Activated CD4-positive, alpha-beta T cell treated with anti-CD3 and anti-CD28 coated beads, Interleukin-2, Interleukin-4, amounts not matched to agents 100 ng/mL and 50 ng/mL, durations not matched to agents 16 hours and 8 hours (primary cell): ENCODE data around the gene ARHGAP18.
"Not testable (repeated sequence)": the region's sequence is repeated elsewhere in the genome, so short reads cannot be mapped to it uniquely, and the experiment has no call there.

Experiments used
- DNase-seq: peaks from one replicate; pipeline ENCODE4 v3.0.0-alpha.2; 2020; ENCODE audit warnings: low spot score

ARHGAP18 gene

DNA sequence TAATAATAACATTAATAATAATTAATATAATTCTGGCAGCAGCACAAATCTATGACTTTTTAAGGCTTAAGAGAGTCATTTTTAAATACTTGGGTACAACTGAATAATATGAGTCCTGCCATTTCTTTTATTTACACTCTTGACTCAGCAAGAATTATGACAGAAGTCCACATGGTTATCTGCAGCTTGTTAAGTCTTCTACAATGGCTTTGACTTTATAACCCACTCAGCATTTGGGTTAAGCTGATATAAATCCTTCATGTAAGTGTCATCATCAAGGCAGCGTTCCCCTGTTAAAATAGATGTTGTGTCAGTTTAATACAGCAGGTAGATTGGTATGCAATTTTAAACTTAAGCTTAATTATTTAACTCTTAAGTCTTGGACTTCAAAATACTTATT is 131.7 kb downstream of the ARHGAP18 start:
- no peak for DNase-seq

DNA sequence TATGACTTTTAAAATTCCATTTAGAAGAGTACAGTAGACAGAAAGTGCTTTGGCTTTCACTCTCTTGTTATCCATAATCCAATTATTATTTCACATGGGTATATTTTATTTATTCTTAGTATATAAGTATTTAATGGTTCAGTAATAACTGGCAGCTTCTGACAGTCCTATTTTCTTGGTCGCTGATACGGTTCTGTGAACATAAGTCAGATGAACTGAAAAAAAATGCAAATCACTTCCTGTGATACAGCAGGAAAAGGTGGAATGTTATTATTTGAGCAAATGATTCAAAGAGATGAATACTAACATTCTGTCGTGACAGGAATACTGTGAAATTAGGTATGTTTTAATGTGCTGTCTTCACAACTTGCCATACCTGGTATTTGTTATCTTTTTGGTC is 132.3 kb downstream of the ARHGAP18 start:
- DNase-seq: no peak

DNA sequence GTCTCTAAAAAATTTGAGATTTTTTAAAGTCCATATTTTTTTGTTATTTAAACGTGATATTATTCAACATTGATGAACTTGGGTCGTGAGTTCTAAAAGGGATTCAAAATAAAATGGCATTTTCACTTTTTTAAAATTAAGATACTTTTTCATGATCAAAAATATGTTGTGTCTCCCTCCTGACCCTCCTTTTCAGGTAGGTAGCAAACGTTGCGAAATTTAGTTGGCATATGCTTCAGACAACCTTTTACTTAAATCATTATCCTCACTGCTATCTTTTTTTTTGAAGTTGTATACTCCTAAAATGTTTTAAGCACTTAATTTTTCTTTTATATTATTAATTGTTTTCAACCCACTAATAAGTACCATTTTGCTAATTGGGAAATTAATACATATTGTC is 133.5 kb downstream of the ARHGAP18 start:
- no peak for DNase-seq

DNA sequence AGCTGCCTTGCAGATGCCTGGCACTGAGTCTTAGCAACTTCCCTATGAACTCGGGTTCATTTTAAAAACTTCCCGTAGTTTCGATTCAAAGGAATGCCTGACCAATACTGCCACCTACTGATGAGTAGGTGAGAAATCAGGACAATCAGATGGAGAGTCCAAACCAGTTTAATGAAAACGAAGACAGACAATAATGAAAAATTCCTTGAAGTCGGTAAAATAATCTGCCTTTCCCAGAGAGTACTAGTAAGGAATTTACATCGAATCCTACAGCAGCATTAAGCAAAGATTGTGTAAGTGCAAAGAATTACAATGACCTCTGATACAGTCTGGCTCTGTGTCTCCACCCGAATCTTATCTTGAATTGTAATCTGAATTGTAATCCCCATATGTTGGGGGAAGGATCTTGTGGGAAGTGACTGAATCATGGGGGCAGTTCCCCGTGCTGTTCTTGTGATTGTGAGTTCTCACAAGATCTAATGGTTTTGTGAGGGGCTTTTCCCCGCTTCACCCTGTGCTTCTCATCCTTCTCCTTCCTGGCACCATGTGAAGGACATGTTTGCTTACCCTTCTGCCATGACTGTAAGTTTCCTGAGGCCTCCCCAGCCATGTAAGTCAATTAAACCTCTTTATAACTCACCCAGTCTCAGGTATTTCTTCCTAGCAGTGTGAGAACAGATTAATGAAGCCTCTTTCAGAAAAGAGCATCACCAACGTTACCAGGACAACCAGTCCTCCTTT is 134.4 kb downstream of the ARHGAP18 start:
- peak; percentile 10 for DNase-seq

DNA sequence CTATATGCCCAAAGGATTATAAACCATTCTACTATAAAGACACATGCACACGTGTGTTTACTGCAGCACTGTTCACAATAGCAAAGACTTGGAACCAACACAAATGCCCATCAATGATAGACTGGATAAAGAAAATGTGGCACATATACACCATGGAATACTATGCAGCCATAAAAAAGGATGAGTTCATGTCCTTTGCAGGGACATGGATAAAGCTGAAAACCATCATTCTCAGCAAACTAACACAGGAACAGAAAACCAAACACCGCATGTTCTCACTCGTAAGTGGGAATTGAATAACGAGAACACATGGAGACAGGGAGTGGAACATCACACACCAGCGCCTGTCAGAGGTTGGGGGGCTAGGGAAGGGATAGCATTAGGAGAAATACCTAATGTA is 135.4 kb downstream of the ARHGAP18 start:
- not testable (repeated sequence) for DNase-seq

DNA sequence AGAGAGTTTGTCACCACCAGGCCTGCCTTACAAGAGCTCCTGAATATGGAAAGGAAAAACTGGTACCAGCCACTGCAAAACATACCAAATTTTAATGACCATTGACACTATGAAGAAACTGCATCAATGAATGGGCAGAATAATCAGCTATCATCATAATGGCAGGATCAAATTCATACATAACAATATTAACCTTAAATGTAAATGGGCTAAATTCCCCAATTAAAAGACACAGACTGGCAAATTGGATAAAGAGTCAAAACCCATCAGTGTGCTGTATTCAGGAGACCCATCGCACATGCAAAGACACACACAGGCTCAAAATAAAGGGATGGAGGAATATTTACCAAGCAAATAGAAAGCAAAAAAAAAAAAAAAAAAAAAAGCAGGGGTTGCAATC is 139.0 kb downstream of the ARHGAP18 start:
- not testable (repeated sequence) for DNase-seq

DNA sequence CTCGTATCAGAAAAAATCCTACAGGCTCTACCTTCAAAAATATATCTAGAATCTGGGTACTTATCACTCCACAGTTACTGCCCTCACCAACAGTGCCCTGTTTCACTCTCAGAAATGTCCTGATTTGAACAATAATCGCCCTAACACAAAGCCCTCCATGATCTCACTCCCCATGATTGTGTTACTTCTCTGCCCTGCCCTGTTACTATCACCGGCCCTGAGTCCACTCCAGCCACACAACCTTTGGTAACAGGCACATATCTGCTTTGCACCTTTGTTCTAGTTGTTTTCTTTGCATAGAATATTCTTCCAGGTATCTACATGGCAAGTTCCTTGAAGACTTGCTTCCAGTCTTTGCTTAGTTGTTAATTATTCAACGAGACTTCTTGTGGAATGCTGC is 142.0 kb downstream of the ARHGAP18 start:
- no peak for DNase-seq

DNA sequence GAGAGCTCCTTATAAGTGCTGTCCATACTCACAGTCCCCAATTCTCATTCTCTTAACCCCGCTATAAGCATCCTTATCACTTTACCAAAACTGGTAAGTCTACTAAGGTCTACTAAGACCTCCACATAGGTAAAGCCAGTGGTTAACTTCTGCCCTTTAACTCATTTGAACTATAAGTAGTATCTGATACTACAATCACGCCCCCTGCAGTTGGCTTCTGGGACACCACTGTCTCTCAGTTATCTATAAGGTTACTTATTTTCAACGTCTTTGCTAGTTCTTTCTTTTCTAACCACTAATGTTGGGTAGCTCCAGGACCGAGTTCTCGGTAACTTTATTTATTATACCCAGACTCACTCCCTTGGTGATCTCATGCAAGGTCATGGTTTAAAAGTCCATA is 142.6 kb downstream of the ARHGAP18 start:
- peak; percentile 19 for DNase-seq

DNA sequence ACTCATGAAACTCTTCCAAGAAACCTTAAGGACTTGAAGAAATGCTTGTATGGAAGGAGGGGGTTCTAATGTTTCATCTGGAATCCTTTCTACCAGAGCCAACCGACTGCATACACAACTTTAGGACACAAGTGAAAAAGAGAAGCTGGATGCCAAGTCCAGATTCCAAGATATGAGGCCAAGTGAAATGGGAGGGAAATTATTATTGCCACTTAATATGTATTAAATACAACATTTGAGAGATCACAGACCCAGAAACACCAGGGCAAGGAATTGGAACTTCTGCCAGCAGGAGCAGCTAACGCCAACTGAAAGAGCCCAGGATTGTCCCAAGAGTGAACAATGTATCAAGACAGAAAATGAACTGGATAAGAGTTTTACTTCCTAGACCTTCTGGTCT is 144.2 kb downstream of the ARHGAP18 start:
- no peak for DNase-seq

DNA sequence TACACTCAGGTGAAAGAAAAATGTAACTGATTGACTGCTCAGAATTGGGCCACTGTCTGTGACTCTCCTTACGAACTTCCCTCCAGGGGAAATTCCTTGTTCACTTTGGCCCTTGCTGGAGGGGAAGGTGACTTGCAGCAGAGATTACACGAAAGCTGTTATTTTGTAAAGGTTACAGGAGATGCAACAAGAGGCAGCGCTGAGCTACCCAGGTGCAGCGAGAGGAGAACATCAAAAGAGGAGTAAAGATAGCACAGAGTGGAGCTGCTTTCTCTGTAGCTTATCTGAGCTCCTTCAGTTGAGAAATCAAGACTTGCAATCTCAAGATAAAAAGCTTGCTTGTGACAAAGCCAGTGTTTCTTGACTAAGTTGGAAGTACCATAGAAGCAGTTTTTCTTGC is 144.6 kb downstream of the ARHGAP18 start:
- no peak for DNase-seq

DNA sequence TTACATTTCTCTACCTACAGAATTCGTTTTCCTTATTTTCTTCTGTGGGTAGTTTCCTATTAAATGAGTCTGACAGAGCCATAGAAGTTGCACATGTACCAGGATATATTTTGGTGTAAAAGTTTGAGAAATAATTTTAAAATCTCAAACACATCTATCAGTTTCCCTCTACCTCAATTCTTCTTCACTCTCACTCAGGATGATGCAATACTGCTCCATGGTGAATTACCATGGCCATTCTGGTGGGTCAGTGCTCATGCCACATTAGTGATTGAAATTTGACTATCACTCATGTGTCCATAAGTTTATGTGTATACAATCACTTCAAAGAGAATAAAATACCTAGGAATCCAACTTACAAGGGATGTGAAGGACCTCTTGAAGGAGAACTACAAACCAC is 151.7 kb downstream of the ARHGAP18 start:
- no peak for DNase-seq

DNA sequence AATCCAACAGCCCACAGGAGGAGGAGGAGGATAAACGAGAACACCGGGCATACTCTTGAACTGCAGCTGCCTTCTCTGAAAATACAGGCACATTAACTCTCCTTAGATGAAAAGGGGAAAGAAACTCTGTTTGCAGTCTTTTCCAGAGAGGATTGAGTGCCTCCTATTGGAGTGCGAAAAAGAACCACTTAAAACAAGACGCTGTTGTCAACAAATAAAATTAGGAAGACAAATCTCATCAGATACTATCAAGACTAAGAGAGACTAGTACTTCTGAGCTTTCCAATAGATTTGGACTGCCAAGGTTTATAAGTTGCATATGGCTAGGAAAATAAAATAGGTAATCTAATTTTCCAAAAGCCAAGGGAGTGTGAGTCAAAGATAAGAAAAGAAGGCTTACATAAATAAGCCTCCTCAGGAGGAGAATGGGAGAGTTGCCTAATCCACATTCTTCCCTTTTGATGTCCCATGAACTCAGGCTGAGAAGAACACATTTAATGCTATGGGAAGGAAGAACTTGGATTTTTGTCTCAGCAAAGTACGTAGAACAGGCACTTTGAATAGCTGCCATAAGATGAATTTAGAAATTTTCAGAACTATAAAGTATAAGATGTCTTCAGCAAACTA is 154.7 kb downstream of the ARHGAP18 start:
- no peak for DNase-seq

DNA sequence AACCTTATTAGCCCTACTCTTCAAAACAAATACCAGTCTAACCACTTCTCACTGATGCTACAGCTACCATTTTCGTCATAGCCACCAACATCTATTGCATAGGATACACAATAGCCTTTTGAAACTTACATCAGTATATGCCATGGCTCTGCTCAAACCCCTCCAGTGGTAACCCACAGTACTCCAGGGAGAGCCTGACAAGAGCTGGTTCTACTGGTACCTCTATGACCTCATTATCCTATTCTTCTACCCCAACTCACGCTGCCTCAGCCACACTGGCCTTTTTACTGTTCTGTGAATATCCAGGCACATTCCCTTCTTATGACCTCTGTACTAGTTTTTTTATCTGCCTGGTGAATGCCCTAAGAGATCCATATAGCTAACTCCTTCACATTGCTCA is 157.6 kb downstream of the ARHGAP18 start:
- DNase-seq: no peak

DNA sequence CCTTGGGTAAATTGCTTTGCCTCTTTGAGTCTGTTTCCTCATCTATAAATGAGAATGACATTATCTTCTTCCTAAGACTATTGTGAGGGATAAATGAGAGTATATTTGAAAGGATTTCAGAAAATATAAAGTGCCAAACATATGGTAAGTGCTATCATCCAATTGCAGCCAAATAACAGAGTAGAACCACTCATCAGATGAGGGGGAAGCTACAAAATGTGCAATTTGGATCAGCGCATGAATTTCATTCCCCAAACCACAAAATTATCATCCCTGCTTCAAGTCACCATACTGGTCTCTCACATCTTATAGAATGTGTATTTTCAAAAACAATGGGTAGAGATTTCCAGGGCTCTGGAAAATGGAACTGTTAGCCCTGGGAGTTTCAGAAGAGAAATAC is 158.5 kb downstream of the ARHGAP18 start:
- DNase-seq: no peak

DNA sequence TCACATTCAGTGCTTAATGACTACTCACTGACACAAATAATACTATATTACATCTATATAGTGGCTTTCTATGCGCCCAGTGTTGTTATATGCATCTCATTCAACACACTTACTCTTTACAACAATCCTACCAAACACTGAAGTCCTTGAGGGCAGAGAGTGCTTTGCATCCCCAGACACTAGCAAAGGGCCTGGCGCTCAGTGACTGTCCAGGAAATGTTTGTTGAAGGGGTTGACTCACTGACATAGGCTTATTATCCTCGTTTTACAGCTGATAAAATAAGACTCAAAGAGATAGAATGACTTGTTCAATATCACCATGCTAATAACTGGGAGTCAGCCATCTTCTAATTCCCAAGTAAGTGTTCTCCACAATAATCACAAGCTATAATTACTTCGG is 163.3 kb downstream of the ARHGAP18 start:
- no peak for DNase-seq

DNA sequence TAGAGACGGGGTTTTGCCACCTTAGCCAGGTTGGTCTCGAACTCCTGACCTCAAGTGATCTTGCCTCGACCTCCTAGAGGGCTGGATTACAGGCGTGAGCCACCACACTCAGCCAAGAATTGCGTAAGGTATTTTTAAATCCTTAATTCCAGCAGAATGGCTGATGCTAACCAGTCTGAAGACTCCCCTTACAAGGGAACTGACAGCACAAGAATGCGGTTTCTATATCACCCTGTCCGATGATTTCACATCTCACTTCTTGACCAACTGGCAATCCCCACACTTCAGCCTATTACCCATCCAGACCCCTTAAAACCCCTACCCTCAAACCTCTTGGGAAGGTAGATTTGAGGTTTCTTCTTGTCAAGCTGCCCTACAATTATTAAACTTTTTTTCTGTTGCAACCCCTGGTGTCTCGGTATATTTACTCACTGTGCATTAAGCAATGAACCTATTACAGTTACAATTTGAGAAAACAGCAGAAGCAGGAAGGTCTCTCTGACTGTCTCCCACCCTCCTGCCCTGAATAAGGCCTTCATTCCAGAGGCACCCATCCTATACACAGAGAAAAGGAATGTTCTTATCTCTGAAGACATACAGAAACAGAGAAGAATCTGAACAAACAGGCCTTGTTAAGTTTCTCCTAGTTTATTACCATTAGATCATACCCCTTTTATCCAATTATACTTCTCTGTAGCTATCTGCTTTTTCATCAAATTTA is 164.9 kb downstream of the ARHGAP18 start:
- DNase-seq: no peak

DNA sequence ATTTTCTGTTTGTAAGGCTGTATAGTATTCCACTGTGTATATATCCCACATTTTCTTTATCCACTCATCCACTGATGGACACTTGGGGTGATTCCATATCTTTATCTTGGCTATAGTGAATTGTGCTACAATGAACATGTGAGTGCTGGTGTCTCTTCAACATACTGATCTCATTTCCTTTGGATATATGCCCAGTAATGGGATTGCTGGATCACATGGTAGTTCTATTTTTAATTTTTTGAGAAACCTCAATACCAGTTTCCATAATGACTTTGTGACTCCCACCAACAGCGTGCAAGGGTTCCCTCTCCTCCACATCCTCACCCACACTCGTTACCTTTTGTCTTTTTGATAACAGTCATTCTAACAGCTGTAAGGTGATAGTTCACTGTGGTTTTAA is 166.0 kb downstream of the ARHGAP18 start:
- DNase-seq: no peak

DNA sequence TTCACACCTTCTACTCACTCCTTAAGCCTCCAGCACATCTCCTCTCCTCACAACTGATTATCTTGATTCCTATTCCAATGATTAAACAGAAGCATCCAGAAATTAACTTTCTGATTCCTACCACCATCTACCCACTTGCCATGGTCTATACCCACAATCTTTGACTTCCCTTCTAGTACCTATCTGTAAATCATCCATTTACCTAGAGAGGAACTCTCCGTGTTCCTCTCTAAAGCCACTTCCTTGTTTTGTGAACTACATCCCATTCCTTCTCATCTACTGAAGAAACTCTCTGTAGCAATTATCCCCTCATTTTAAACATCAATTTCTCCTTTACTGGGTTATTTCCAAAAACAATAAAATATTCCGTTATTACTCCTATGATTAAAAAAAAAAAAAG is 167.3 kb downstream of the ARHGAP18 start:
- DNase-seq: no peak

DNA sequence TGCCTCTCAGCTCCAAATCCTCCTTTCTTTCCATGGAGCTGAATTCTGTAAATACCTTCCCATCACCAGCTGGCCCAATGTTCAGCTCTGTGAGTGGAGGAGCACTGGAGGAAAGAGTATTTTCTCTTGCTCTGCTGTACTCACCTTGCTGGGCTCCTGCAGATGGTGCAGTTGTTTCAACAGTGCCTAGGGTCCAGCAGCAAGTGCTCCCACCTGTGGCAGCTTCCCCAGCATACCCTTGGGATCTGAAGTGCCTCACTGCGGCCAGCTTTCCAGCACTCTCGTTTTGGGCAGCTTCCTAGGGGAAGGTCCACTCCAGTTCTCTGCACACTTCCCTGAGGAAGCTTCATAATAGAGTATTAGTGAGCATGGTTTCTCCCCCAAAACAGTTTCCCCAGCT is 170.9 kb downstream of the ARHGAP18 start:
- DNase-seq: no peak

DNA sequence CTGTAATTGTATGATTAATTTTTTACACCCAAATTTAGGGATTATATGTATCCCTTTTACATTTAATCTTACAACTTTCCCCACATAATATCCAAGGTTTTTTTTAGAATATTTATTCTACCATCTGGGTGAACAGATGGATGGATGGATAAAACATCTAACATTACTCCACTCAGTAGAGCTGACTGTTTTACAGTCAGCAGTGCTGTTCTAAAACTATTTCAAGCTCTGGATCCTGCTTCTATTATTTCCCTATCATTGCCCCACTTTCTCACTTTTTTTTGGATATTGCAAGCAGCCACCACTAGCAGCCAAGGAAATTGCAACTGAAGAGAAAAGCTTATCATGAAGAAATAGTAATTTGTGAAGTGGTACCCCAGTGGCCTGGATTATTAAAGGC is 173.7 kb downstream of the ARHGAP18 start:
- DNase-seq: no peak

DNA sequence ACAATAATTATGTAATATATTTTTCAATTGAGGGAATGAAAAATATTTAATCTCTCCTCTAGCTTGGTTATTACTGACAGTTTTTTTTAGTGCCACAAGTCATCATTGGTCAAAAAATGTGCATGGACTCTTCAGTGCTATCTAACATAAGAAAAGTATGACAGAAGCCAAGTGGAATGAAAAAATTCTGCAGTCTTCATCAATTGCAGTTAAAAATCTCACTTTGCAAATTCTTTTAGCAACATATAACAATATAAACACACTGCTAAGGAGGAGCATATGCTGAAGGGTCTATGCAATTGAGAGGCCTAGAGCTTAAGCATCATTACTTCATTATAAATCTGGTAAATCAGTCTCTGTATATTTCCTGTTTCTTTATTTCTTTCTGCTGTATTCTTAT is 175.1 kb downstream of the ARHGAP18 start:
- no peak for DNase-seq
